HG02623 (cell line): ENCODE measurements around the gene ACIN1.
A peak's percentile ranks its signal among the peaks of the same experiment; 100 is the strongest.

ENCODE experiments used
- ATAC-seq: cut with Tn5 transposase; IDR thresholded peaks from one replicate; pipeline ENCODE4 v1.9.1; 2021; ENCODE audit warnings: moderate library complexity; ENCODE audit not compliant: unreplicated experiment

ACIN1 gene

DNA sequence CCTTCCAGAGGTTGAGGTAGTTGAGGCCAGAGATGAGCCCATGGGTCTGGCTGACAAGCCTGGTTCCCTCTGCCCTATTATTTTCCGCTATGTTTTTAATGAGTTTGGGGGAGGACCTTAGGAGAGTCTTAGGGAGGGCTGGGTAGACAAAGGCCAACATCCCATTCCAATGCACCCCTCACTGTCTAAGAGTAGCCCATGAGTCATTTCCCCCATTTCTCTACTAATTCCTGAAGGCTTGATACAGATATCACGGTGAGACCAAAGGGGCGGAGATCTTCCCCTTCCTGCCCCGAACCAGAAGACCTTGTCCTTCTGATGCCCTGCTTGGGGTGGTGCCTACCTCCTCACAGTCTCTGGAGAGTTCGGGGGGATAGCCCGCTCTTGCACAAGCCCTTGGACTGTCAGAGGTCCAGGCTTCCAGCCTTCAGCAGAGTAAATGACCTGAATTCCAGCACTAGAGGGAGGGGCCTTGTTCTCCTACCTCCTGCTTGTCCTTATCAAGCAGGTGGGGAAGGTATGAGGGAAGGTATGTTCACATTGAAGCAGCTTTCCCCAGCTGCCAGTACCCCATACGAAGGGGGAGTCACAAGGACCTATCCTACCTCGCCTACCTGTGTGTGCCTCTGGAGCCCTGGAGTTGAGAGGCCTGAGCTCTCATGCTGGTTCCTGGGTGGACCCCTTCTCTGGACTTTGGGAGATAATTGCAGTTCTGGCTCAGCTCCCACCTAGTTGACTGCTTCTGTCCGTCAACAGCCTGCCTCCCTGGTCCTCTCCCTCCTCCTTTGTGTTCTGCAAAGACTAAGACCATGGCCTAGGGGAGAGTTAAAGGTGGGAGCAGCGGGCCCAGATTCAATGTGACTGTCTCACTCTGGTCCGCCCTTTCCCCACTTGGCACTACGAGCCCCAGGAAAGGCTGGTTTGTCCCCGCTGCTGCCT is 49.2 kb downstream of the ACIN1 start:
- ATAC-seq: no peak

DNA sequence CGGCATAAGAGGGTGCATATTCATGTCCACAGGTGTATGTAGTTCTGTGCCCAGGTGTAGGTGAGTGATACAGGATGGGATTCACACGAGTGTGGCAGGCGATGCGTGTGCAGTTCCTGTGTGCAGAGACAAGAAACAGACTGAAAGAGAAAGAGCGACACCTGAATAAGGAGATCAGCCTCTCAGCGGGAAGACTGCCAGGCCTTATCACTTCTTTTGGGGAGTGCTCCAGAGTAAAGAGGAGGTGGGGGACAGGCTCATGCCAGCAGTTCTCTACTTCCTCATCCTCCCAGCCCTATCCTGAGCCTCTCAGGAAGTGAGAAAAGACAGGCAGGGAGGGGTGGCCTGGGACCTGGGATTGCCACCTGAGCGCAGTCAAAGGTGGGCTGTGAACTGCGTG is 50.1 kb downstream of the ACIN1 start:
- ATAC-seq: no peak

DNA sequence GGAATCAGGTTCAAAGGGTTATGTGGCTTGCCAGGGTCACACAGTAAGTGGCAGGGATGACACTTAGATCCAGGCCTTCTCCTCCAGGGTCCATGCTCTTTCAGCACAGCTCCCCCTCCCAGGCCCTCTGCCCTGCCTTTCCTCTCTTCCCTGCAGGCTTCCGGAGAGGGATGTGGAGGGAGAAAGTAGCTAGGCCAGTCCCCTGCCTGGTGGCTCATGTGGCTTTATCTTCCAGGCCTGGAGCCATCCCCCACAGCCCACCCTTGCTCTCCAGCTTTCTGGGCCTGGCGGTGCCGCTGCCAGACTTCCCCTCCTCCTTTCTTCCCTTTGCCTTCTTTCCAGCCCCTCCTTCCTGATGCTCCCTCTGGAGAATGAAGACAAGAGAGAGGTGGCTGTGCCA is 51.2 kb downstream of the ACIN1 start:
- ATAC-seq: no peak

DNA sequence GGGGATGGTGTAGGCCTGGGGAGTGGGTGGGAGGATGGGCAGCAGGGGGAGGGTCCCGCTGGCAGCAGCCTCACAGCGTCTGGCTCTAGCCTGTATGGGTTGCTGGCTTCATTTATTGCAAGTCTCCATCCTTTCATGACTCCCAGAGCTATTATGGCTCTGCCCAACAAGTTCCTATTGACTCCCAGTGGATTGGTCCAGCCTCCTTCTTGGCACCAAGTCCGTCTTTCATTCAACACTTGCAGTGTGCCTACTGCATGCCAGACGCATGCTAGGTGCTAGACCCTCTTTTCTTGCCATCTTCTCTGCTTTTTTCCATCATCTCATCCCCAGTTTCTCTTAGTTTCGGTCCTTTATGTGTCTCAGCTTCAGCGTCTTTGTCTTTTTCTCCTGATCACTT is 51.8 kb downstream of the ACIN1 start:
- ATAC-seq: no peak

DNA sequence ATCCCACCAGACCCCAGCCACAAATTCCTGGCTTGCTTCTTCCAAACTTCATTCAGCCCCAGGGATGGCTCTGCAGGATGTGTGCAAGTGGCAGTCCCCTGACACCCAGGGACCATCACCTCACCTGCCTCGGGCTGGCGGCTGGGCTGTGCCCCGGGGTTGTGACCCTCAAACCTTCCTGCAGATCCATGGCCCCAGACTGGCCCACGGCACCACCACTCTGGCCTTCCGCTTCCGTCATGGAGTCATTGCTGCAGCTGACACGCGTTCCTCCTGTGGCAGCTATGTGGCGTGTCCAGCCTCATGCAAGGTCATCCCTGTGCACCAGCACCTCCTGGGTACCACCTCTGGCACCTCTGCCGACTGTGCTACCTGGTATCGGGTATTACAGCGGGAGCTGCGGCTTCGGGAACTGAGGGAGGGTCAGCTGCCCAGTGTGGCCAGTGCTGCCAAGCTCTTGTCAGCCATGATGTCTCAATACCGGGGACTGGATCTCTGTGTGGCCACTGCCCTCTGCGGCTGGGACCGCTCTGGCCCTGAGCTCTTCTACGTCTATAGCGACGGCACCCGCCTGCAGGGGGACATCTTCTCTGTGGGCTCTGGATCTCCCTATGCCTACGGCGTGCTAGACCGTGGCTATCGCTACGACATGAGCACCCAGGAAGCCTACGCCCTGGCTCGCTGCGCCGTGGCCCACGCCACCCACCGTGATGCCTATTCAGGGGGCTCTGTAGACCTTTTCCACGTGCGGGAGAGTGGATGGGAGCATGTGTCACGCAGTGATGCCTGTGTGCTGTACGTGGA is 52.6 kb downstream of the ACIN1 start, which contains the start of gene PSMB11:
Gene PSMB11 (plus strand): TSS at position 51 of the 804 bp plus-strand sequence. CDS start 14 bp downstream, at position 65.
- ATAC-seq: no peak

DNA sequence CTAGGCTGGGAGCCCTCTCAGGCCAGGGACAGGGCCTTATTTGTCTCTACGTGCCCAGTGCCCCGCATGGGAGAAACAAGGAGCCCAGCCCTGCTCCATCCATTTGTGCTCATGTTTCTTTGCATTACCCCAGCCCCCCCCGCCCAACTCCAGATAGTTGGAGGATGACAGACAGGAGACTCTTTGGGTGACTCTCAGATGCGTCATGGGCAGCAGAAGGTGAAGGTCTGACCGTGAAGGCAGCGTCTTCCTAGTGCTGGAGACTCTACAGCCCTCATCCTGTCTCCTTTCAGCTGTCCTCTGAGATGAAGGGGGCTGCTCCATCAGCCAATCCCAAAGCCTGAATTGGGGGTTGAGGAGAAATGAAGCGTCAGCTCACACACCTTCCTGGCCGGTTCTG is 53.2 kb downstream of the ACIN1 start:
- ATAC-seq: no peak

DNA sequence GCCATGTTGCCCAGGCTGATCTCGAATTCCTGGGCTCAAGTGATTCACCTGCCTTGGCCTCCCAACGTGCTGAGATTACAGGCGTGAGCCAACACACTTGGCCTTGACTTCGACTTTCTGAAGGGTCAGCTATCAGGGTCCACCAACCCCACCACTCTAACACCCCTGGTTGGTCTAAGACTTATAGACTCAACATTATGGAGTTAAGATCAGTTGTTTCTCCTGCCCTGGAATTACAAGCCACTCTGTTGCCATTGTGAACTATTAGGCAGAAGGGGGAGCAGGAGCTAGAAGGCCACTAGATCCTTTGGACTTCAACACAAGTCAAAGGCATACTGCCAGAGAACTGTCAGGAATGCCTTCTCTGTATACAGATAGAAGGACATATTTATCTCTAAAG is 54.8 kb downstream of the ACIN1 start:
- ATAC-seq: no peak

DNA sequence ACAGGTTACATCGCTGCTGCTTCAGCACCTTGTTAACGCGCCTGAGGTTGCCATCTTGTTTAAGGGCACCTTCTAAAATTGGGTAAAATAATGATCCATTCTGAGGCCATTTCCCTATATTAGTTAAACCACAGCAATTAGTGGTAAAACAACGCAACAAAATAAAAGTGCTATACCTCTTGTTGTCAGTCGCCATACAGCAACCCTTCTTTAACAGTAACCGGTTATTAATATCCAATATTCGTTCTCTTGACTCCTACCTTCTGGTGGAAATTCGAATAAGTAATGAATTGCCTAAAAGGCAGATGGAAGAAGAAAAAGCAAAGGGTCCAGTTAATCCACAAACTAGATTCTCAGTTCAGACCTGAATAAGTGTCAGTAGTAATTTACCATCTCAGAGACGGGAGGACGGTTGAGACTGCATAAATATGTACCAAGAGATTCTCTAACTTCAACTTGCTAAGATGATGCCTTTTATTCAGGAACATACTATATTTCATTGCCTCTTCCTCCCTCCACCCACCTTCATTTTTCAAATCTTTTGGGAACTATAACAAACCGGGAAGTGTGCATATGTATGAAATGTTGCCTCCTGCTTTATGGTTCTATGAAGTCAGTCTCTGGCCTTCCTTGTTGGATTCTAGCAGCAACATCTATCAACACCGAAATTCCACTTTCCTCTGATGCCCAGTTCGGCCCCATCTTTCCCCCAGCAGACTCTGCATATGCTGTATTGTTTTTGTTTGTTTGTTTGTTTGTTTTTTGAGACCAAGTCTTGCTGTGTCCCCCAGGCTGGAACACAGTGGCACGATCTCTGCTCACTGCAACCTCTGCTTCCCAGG is 59.4 kb downstream of the ACIN1 start:
- no peak for ATAC-seq

DNA sequence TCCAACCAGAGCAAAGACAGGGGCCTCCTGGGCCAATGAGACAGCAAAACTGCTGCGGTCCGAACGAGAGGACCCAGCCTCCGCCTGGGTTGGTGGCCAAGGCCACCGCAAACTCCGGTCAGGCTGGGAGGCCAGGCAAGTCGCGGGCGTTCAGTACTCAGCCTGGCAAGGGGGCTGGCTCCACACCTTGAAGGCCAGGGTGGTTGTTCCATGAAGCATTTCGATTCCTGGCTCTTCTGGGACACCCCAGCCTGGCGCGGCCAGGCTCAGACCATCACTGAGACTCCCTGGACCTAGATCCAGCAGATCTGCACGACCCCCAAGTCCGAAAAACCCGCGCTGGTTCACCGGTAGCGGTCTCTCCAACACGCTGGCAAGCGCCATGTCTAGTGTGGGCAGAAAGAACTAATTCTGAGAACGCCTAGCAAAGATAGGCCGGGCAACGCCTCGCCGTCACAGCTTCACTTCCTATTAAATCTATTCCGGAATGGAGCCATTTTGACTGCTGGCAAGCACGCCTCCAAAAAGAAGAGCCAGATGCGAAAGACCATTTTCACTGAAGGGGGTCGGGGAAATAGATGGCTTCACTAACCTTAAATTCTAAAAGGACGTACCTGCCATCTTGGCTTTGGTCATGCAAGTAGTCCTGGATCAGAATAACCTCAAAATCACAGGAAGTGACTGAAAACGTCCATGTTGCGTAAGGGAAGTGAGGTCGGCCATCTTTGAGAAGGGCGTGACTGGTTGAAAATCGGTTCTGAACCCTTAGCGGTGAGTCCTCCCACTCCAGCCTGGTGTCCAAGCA is 60.2 kb downstream of the ACIN1 start, which contains the start of gene PSMB5:
Gene PSMB5 (minus strand): TSS at position 403 of the 805 bp plus-strand sequence. CDS start 19 bp downstream, at position 384.
- peak; percentile 90 for ATAC-seq

DNA sequence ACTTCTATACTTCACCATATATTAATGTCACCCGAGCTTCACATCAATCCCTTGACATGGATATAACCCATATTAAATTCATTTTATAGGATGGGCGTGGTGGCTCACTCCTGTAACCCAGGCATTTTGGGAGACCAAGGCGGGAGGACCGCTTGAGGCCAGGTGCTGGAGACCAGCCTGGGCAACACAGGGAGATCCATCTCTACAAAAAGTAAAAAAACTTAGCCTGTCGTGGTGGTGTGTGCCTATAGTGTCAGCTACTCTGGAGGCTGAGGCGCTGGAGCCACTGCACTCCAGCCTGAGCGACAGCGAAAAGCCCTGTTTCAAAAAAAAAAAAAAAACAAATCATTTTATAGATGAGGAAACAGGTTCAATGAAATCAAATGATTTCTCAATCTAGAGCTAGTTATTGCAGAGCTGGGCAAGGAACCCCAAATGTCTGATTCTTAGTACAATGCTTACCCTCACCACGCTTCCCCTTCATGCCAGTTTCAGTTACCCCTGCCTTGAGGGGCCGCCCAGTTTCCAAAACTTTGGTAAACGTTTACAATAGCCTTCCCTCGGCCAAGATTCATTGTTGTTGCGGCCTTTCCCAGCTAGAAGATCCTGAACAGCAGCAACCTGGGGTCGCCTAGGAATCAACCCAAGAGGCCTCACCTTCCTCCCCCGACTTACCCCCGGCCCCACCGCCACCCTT is 61.0 kb downstream of the ACIN1 start:
- ATAC-seq: no peak

DNA sequence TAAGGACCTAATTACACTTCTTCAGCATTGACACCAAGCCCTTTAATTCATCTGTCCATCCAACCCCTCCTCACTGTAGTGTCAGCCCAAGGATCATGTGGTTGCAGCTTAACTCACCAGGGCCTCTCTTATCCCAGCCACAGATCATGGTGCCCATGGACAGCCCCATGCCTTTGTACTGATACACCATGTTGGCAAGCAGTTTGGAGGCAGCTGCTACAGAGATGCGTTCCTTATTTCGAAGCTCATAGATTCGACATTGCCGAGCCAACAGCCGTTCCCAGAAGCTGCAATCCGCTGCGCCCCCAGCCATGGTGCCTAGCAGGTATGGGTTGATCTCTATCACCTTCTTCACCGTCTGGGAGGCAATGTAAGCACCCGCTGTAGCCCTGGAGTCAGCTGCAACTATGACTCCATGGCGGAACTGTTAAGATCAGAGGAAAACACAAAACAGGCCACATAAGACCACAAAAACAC is 61.6 kb downstream of the ACIN1 start:
- no peak for ATAC-seq

DNA sequence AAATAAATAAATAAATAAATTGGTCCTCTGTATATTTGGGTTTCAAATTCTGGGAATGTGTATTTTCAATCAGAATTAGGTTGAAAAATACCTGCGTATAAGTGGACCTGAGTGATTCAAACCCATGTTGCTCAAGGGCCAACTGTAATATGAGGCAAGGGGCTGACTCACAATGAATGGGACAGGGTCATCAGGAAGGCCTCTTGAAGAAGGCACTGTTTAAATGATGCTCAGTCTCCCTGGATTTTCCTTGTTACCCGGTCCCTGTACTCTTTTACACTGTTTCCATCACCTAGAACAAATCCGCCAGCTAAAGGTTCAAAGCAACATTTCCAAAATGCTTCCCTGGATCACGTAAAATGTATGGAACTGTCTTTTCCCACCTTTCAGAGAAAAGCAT is 64.0 kb downstream of the ACIN1 start:
- no peak for ATAC-seq

DNA sequence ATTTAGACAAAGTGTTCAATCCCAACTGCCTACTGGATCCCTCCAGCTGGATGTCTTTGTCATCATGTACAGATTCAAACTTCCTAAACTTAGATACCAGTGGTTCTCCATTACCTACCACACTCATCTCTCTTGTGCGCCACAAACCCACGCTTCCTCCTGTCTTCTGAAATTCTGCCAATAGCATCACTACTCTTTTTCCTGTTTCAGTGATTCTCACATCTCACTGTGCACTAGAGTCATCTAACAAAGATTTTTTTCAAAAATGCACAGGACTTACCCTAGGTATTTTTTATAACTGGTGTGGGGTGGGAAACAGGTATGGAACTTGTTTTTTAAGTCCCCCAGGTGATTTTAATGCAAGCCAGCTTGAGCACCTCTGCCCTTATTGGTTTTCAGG is 66.1 kb downstream of the ACIN1 start:
- ATAC-seq: no peak

DNA sequence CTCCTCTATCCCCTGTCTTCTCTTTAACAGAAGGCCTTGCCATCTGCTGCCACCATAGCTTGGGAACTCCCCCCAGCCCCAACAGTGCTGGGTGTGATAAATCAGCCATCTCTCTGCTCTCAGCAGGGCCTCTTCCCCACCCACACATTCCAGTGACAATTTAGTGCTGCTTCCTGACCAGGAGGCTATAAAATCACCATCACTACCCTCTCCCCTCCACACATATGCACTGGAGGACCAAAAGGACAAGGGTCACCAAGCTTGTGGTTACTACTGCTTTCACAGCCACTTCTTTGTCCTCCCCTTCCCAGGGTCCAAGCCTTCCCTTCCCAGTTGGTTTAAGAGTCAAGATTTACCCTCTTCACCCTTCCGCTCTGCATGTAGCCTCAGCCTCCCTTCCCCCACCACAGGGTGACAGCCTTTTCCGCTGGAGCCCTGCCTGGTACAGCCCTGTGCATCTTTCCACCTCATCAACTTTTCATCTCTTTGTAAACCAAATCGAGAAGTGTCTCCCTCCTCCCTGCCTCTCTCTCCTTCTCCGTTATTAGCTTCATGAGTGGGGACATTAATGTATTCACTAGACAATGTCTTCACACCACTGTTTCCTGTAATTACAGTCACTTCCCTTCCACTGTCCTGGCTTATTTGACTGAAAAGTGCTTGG is 69.7 kb downstream of the ACIN1 start:
- no peak for ATAC-seq

DNA sequence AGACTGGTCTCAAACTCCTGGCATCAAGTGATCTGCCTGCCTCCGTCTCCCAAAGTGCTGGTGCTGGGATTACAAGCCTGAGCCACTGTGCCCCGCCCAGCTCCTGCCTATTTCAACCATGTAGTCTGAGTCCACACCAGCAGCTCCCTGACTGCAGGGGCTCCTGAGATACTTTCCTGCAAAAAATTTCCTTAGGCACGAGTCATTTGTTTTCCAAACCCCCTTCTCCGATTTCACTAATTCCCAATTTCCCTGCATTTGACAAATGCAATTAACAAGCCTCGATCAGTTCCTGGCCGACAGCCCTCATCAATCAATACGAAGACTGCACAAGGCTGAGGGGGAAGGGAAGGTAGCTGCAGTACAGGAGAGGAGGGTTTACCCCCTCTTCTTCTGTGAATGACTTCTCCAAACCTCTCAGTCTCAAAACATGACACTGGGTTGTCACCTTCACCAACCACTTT is 70.3 kb downstream of the ACIN1 start:
- no peak for ATAC-seq

DNA sequence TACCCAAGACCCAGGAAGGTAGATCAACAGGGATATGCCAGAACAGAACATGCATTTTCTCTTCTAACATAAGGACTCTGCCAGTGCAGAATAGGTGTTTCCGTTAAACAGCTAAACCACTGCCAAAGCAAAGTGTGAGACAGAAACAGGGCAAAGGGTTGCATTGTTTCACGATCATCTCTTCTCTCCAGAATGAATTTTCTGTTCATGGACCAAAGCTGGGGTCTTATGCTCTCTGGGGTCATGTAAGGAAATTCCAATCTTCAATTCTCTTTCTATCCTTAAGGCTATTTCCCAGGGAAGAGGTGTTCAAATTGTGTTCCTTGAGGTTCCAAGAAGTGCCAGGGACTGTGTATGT is 71.2 kb downstream of the ACIN1 start:
- ATAC-seq: no peak

DNA sequence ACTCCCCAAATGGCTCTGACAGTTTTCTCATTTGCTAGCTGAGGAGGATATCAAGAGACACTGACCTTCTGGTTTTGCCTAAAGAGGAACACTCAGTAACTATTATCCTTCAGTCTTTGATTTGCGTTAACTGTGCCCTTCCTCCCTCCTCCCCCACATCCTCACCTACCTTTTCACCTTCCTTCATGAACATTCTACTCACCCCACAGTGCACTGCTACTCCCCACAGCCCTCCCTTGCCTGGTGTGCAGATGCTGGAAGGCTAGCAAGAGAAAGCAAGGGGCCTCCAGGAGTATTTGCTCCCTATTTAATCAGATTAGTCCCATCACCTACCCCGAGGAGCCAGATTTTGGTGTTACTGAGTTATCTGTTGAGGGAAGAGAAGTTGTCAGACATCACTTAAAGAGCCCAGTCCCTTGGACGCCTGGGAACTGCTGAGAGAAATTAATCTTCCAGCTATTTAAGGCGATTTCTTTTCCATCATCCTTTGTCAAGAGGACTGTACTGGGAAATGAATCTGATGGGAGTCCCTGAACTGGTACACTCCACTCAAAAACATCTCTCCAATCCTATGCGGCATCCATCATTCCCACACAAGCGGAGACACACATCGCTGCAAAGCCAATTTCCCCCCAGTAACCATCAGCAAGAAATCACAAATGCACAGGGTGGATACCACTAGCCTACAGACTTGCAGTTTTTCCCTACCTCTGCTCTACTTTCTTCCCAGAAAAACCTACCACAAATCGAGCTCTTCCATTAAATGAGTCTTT is 71.7 kb downstream of the ACIN1 start:
- ATAC-seq: no peak

DNA sequence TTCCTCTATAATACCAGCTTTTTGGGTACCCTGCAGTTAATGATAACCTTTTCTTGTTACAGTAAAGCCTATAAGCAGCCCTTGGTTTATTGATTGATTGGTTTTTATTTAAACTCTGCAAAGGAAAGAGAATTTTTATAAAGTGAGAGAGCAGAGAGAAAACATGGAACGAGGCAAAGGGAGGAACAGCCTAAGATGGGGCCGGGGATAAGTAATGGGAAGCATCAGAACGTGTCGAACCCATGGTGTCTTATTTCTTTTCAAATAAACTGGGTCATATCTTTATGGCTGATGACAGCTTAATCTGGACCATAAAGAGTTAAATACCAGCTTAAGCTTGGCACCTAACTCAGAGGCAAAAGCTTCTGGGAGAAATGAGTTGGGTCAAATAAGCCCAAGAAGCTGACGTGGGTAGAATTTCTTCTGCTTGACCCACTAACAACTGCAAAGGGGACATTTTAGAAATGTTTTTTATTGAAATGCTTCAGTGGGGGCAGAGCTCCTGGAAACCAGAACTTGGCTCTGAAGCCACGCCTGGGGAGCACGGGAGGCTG is 73.0 kb downstream of the ACIN1 start:
- no peak for ATAC-seq
